Ovary (tissue), 3 donors: ENCODE data around the gene LCTL.
"Not testable (repeated sequence)": the region's sequence is repeated elsewhere in the genome, so short reads cannot be mapped to it uniquely, and the experiment has no call there.

Source experiments
- EP300 ChIP-seq: sonication (generic); formaldehyde crosslinking; IDR thresholded peaks from one replicate; pipeline ENCODE4 v1.6.1; 2017; ENCODE audit warnings: antibody characterized with exemption
- POLR2A ChIP-seq: fragments of 450-650 bp; IDR thresholded peaks from one replicate; pipeline ENCODE4 v1.6.1; 2017; ENCODE audit warnings: antibody characterized with exemption, mild to moderate bottlenecking, moderate library complexity
- TF ChIP-seq, protein P1 (sequence below), 3 donors: fragments of 450-650 bp in 2 of 3; fragments of 200-600 bp in 1 of 3; IDR thresholded peaks; one replicate each; pipeline versions ENCODE4 v1.5.1 to v1.8.0; 2016 to 2022; ENCODE audit warnings: antibody characterized with exemption in 3 of 3, mild to moderate bottlenecking in 1 of 3
- donor health status: DM: no; HTN: no; CAD: no.

DNA sequence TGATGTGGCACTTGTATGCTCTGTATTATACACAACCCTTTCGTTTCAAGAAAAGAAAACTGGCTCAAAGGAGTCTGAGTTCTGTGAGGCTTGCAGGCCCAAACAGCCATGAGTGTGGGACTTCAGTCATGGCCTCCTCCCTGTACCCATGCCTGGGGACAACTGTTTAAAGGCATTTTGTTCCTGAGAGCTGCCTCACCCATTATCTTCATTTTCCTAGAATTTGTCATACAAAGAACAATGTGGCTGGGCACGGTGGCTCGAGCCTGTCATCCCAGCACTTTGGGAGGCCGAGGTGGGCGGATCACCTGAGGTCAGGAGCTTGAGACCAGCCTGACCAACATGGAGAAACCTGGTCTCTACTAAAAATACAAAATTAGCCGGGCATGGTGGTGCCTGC is 23.6 kb upstream of the LCTL start:
- TF ChIP-seq, protein P1, sequence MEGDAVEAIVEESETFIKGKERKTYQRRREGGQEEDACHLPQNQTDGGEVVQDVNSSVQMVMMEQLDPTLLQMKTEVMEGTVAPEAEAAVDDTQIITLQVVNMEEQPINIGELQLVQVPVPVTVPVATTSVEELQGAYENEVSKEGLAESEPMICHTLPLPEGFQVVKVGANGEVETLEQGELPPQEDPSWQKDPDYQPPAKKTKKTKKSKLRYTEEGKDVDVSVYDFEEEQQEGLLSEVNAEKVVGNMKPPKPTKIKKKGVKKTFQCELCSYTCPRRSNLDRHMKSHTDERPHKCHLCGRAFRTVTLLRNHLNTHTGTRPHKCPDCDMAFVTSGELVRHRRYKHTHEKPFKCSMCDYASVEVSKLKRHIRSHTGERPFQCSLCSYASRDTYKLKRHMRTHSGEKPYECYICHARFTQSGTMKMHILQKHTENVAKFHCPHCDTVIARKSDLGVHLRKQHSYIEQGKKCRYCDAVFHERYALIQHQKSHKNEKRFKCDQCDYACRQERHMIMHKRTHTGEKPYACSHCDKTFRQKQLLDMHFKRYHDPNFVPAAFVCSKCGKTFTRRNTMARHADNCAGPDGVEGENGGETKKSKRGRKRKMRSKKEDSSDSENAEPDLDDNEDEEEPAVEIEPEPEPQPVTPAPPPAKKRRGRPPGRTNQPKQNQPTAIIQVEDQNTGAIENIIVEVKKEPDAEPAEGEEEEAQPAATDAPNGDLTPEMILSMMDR (IDR thresholded peaks at IDR 0.05) = not testable (repeated sequence)
- TF ChIP-seq EP300, POLR2A: not testable (repeated sequence)
